Bronchus fibroblast of lung (primary cell): ENCODE data around the gene FBP2. TPM values are rescaled to one million over a fixed set of nuclear protein-coding genes. Genes with fewer than 3 reads are reported as not detected.

Source experiments
- total RNA-seq: library from RNA; depleted of rRNA; stranded (reverse); fragments of >200 nt; gene quantifications from 2 replicates; pipeline ENCODE4 v1.2.3, GENCODE V29; 2015

FBP2 gene
- total RNA-seq: not detected in 2 replicates

GRCh38 chr9:94593459-94594345, at the start of gene FBP2:
Gene FBP2, minus strand, starts transcription at chr9:94593824. Its CDS starts 98 bp downstream, at chr9:94593726.

DNA sequence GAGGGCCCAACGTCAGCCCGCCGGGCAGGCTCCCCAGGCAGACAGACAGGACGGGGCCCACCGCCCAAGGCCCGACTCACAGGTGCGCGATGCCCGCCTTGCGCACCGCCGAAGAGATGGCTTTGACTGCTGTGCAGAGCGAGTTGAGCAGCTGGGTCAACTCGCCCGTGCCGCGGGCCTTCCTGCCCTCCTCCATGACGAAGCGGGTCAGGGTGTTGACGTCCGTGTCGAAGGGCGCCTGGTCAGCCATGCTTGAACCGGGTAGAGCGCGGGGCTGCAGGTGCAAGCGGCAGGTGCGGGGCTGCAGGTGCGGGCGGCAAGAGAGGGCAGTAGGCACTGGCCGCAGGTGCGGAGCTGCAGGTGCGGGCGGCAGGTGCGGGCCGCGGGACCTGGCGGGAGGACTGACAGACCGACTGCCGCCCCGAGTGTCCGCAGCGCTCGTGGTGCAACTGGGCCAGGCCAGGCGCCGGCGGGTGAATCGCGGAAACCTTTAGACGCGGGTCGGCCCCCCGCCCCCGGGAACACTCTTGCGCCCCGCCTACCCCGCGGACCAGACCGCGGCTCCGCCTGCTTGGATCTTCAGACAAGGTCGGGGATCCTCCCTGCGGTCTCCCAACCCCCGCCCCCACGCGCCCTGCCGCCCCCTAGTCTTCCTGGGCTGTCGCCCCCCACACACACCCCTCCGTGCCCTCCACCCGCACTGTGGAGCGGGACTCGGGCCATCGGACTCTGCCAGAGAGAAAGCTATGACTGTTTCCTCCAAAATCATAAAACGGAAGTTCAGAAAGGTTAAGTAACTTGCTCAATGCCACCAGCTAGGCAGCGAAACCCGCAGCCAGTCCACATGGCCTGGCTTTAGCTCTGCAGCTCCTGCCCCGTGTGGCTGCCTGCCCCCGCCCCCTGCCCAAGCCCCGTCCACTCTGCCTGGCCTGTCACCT, 45.7 kb upstream of the FBP2 start, which contains the start of gene FBP1:
Gene FBP1, minus strand, starts transcription at position 458 of the 938 bp plus-strand sequence. Its CDS starts 208 bp downstream, at position 250.

GRCh38 chr9:94554439-94555331, 38.9 kb downstream of the FBP2 start, which contains the start of gene PCAT7:
Gene PCAT7, plus strand, starts transcription at chr9:94555083.

Other genes starting within 250 kb of the FBP2 start
- gene PCAT7, start 38.7 kb downstream of the FBP2 start, total RNA-seq: not detected in 2 replicates
- not detected in 2 replicates for gene FBP1, start 45.7 kb upstream of the FBP2 start, total RNA-seq
- 11.6 and 19.3 TPM in 2 replicates for gene AOPEP, start 132.9 kb upstream of the FBP2 start, total RNA-seq